H1 (cell line): ENCODE results near the gene INVS. TPM values are rescaled to one million over a fixed set of nuclear protein-coding genes. Genes with fewer than 3 reads are reported as not detected.

ENCODE experiments used
- CTCF ChIA-PET: fragments of 300-600 bp; sonication (Branson Sonifier 250); formaldehyde crosslinking; loops from one replicate; lab custom pipeline; 2021; ENCODE audit not compliant: partially characterized antibody; lab: Charles Lee
- POLR2A ChIA-PET: fragments of 300-600 bp; sonication (Branson Sonifier 250); formaldehyde crosslinking; loops from one replicate; lab custom pipeline; 2021; ENCODE audit warnings: inconsistent platforms; ENCODE audit not compliant: partially characterized antibody; lab: Charles Lee
- DNase-seq, 2 experiments: peaks; one replicate each; pipeline versions ENCODE4 v3.0.0 to v3.0.0-alpha.2; 2010 to 2022; ENCODE audit warnings: low spot score in 2 of 2, low read depth in 1 of 2, mixed read lengths in 1 of 2
- FAIRE-seq: peaks from 2 replicates; lab custom pipeline; 2011; peaks lifted over from hg19 to GRCh38; lab: Jason Lieb, UNC
- H2AFZ ChIP-seq: 2 replicates; pipeline ENCODE4 v1.8.1; 2012; ENCODE audit warnings: low read length, inconsistent platforms
- H2AK5ac ChIP-seq: 2 replicates; pipeline ENCODE4 v1.6.1; 2013; ENCODE audit warnings: low read depth, low read length
- H2BK120ac ChIP-seq: replicated peaks from 2 replicates; pipeline ENCODE3; 2013; ENCODE audit warnings: low read depth, low read length, inconsistent platforms
- H2BK12ac ChIP-seq: 2 replicates; pipeline ENCODE4 v1.6.1; 2013; ENCODE audit warnings: low read depth, low read length
- H2BK15ac ChIP-seq: 2 replicates; pipeline ENCODE4 v1.6.1; 2013; ENCODE audit warnings: low read length
- H2BK20ac ChIP-seq: 2 replicates; pipeline ENCODE4 v1.6.1; 2013; ENCODE audit warnings: low read length
- H2BK5ac ChIP-seq: 2 replicates; pipeline ENCODE4 v1.6.1; 2013; ENCODE audit warnings: low read depth, low read length
- H3K14ac ChIP-seq: 2 replicates; pipeline ENCODE4 v1.6.1; 2013; ENCODE audit warnings: inconsistent platforms; ENCODE audit not compliant: insufficient read length
- H3K18ac ChIP-seq: 2 replicates; pipeline ENCODE4 v1.6.1; 2013; ENCODE audit warnings: low read length; ENCODE audit errors: extremely low read depth
- H3K23ac ChIP-seq: 2 replicates; pipeline ENCODE4 v1.6.1; 2013; ENCODE audit warnings: inconsistent platforms; ENCODE audit not compliant: insufficient read length
- H3K23me2 ChIP-seq: 2 replicates; pipeline ENCODE4 v1.6.1; 2013; ENCODE audit warnings: low read depth, low read length
- H3K27ac ChIP-seq: 2 replicates; pipeline ENCODE4 v1.6.1; 2011; ENCODE audit warnings: low read depth, low read length, inconsistent platforms
- H3K27me3 ChIP-seq, 4 experiments: replicated peaks in 1 of 4; 1 replicate in 1 of 4; 2 replicates in 3 of 4; pipeline versions ENCODE4 v1.6.1 to v1.8.1; 2011 to 2013; ENCODE audit warnings: low read length in 3 of 4, mild to moderate bottlenecking in 3 of 4, inconsistent platforms in 2 of 4, mixed read lengths in 2 of 4, moderate library complexity in 1 of 4; ENCODE audit not compliant: control insufficient read depth in 3 of 4, insufficient read depth in 3 of 4; ENCODE audit errors: extremely low read depth in 1 of 4
- H3K36me3 ChIP-seq, 4 experiments: 2 replicates each; pipeline versions ENCODE4 v1.6.1 to v1.8.1; 2011 to 2013; ENCODE audit warnings: mild to moderate bottlenecking in 4 of 4, low read length in 3 of 4, moderate library complexity in 2 of 4, control low read depth in 1 of 4, inconsistent platforms in 1 of 4; ENCODE audit not compliant: insufficient read depth in 4 of 4, control insufficient read depth in 2 of 4
- H3K4ac ChIP-seq: replicated peaks from 2 replicates; pipeline ENCODE3; 2013; ENCODE audit warnings: low read length, low read depth, mixed read lengths, inconsistent platforms; ENCODE audit not compliant: insufficient read length
- H3K4me1 ChIP-seq, 4 experiments: replicated peaks in 1 of 4; 1 replicate in 1 of 4; 2 replicates in 3 of 4; pipeline versions ENCODE4 v1.6.1 to v1.8.1; 2011 to 2013; ENCODE audit warnings: low read length in 3 of 4, inconsistent platforms in 2 of 4, mixed read lengths in 1 of 4; ENCODE audit not compliant: insufficient read depth in 4 of 4, control insufficient read depth in 3 of 4
- H3K4me2 ChIP-seq, 2 experiments: 2 replicates each; pipeline versions ENCODE4 v1.6.1 to v1.8.1; 2011 to 2013; ENCODE audit warnings: low read depth in 2 of 2, low read length in 2 of 2, control low read depth in 1 of 2, inconsistent platforms in 1 of 2, mild to moderate bottlenecking in 1 of 2; ENCODE audit not compliant: insufficient read depth in 1 of 2
- H3K4me3 ChIP-seq, 4 experiments: fragments of 200-600, 300-600 bp in 1 of 4; sonication (generic), shearing (Covaris generic), sonication (Bioruptor Twin) in 1 of 4; 2 replicates each; pipeline versions ENCODE4 v1.5.1 to v1.8.1; 2011 to 2016; ENCODE audit warnings: low read length in 4 of 4, low read depth in 3 of 4, control low read depth in 2 of 4, inconsistent platforms in 2 of 4, mild to moderate bottlenecking in 2 of 4, mixed read lengths in 1 of 4, moderate library complexity in 1 of 4; ENCODE audit not compliant: insufficient read depth in 2 of 4; ENCODE audit errors: extremely low read depth in 1 of 4
- H3K56ac ChIP-seq: replicated peaks from 2 replicates; pipeline ENCODE3; 2013; ENCODE audit warnings: low read depth, mild to moderate bottlenecking, mixed read lengths, low read length, inconsistent platforms; ENCODE audit not compliant: insufficient read length
- H3K79me1 ChIP-seq: 2 replicates; pipeline ENCODE4 v1.6.1; 2013; ENCODE audit warnings: low read depth, low read length, control low read depth
- H3K79me2 ChIP-seq, 2 experiments: 2 replicates each; pipeline versions ENCODE4 v1.6.1 to v1.8.1; 2012 to 2013; ENCODE audit warnings: low read length in 2 of 2, mild to moderate bottlenecking in 2 of 2, inconsistent platforms in 1 of 2; ENCODE audit not compliant: insufficient read depth in 2 of 2, control insufficient read depth in 1 of 2
- H3K9ac ChIP-seq, 4 experiments: replicated peaks in 1 of 4; 1 replicate in 1 of 4; 2 replicates in 3 of 4; pipeline versions ENCODE4 v1.6.1 to v1.8.1; 2011 to 2013; ENCODE audit warnings: low read depth in 3 of 4, low read length in 3 of 4, control low read depth in 2 of 4, mild to moderate bottlenecking in 2 of 4, moderate library complexity in 2 of 4, inconsistent platforms in 1 of 4; ENCODE audit errors: extremely low read depth in 1 of 4
- H3K9me3 ChIP-seq, 2 experiments: 2 replicates each; pipeline versions ENCODE4 v1.6.1 to v1.8.1; 2012 to 2013; ENCODE audit warnings: mild to moderate bottlenecking in 2 of 2, moderate library complexity in 2 of 2, control low read depth in 1 of 2, inconsistent platforms in 1 of 2, low read depth in 1 of 2, low read length in 1 of 2, mixed read lengths in 1 of 2; ENCODE audit not compliant: insufficient read depth in 2 of 2
- H4K20me1 ChIP-seq, 2 experiments: replicated peaks in 1 of 2; 2 replicates each; pipeline versions ENCODE3 to v1.8.1; 2011 to 2013; ENCODE audit warnings: inconsistent platforms in 2 of 2, low read length in 2 of 2, mild to moderate bottlenecking in 1 of 2; ENCODE audit not compliant: insufficient read depth in 2 of 2, control insufficient read depth in 1 of 2
- H4K5ac ChIP-seq: 2 replicates; pipeline ENCODE4 v1.6.1; 2013; ENCODE audit warnings: low read length, low read depth, mixed read lengths, inconsistent platforms; ENCODE audit not compliant: insufficient read length
- H4K8ac ChIP-seq: 2 replicates; pipeline ENCODE4 v1.8.0; 2013; ENCODE audit warnings: mild to moderate bottlenecking, moderate library complexity, low read length, inconsistent platforms; ENCODE audit not compliant: insufficient read depth; ENCODE audit errors: extremely low read depth
- H4K91ac ChIP-seq: replicated peaks from 2 replicates; pipeline ENCODE3; 2013; ENCODE audit warnings: low read length, mixed read lengths, inconsistent platforms; ENCODE audit not compliant: insufficient read length
- BACH1 ChIP-seq: IDR thresholded peaks from 2 replicates; pipeline ENCODE4 v1.6.1; 2012; ENCODE audit warnings: low read length, improper control_type of control experiment
- BRCA1 ChIP-seq: IDR thresholded peaks from 2 replicates; pipeline ENCODE4 v1.6.1; 2012; ENCODE audit warnings: low read depth, low read length, improper control_type of control experiment
- CBX8 ChIP-seq: fragments of 300-800, 300-1000 bp; sonication (generic); IDR thresholded peaks from 2 replicates; pipeline ENCODE4 v1.7.1; 2016; ENCODE audit warnings: low read depth, low read length, borderline replicate concordance
- EP300 ChIP-seq, 2 experiments: IDR thresholded peaks; 1 replicate in 1 of 2; 2 replicates in 1 of 2; pipeline ENCODE4 v1.6.1; 2011 to 2012; ENCODE audit warnings: low read depth in 2 of 2, low read length in 2 of 2, mild to moderate bottlenecking in 2 of 2, borderline replicate concordance in 1 of 2, inconsistent platforms in 1 of 2, moderate library complexity in 1 of 2
- KDM1A ChIP-seq: fragments of 200-600, 300-600 bp; sonication (generic); IDR thresholded peaks from 2 replicates; pipeline ENCODE4 v1.7.1; 2016; ENCODE audit warnings: mild to moderate bottlenecking, low read length, borderline replicate concordance
- KDM4A ChIP-seq: IDR thresholded peaks from one replicate; pipeline ENCODE4 v1.7.1; 2012; ENCODE audit warnings: low read depth, mild to moderate bottlenecking, moderate library complexity, low read length, inconsistent platforms; ENCODE audit not compliant: severe bottlenecking
- PHF8 ChIP-seq: fragments of 200-600 bp; sonication (generic); conservative IDR thresholded peaks from 2 replicates; pipeline ENCODE4 v1.7.1; 2012; ENCODE audit warnings: low read depth, mild to moderate bottlenecking, inconsistent platforms, low read length, moderate library complexity
- POLR2AphosphoS5 ChIP-seq: IDR thresholded peaks from 2 replicates; pipeline ENCODE4 v1.6.1; 2011; ENCODE audit warnings: low read depth, low read length
- WGBS, 2 experiments: shearing (Covaris generic) in 1 of 2; methylation state at CpG; one replicate each; pipeline versions ENCODE4 v1.1.6 to v1.1.7; 2013 to 2015; ENCODE audit warnings: low lambda C conversion rate in 2 of 2, mixed read lengths in 2 of 2, inconsistent platforms in 1 of 2, low coverage in 1 of 2, missing lambda C conversion rate in 1 of 2; ENCODE audit not compliant: insufficient replicate concordance in 2 of 2, insufficient coverage in 1 of 2, insufficient read length in 1 of 2; ENCODE audit errors: extremely low coverage in 1 of 2, missing lambda C conversion rate in 1 of 2; 5-methylcytosine and 5-hydroxymethylcytosine counted together
- polyA plus RNA-seq, 7 experiments: library from polyadenylated mRNA; depleted of rRNA in 3 of 7; stranded (reverse) in 5 of 7; unstranded in 2 of 7; fragments of >200 nt in 5 of 7; fragments of 200-250 nt in 2 of 7; gene quantifications; 1 replicate in 5 of 7; 2 replicates in 1 of 7; 4 replicates in 1 of 7; pipeline versions ENCODE4 v1.2.1 to v1.2.3, GENCODE V29; 2011 to 2013; ENCODE audit warnings: missing spikeins in 2 of 7, mixed read lengths in 2 of 7
- total RNA-seq: library from RNA; stranded (reverse); fragmentation: NEBNext Ultra II Directional; extraction: Animal tissue kit (Norgen Biotek cat#: 25700); gene quantifications from 2 replicates; pipeline ENCODE4 v1.2.1, GENCODE V29; 2021
- TF ChIP-seq, protein P1 (sequence below): IDR thresholded peaks from 2 replicates; pipeline ENCODE4 v1.6.1; 2012; ENCODE audit warnings: low read length, inconsistent platforms

Gene INVS
- total and polyA plus RNA-seq, 2 of the 8 experiments (the other 6 are each of a cell fraction or from before 2014, with no cell fraction given) = 4.1 to 6.9 TPM

DNA sequence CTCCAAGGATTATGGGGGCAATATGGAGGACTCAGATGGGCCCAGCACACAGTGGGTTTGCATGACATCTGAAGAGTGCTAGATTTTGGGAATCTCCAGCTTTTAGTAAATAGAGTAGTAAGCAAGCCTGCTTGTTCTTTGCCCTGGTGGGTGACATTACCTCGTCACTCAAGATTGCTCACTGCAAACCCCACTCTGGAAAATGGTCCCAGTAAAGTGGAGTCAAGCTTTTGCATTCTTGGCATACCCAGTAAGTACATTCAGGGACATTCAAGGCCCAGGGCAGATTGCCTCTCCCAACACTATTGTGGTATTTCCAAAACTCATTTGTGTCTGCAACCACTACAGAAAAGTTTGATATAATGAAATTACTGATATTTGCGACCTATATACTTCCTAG lies 118.5 kb downstream of the INVS start:
- Histone ChIP-seq H3K56ac (no peak overlapping the region), H2BK120ac (no peak overlapping the region), H4K91ac (no peak overlapping the region), H3K9ac (no peak overlapping the region), H2BK12ac (no peak overlapping the region), H3K23me2 (no peaks in the 10 kb centered on the region), H4K8ac (no peak overlapping the region), H4K5ac (no peak overlapping the region), H2AK5ac (no peak overlapping the region), H3K79me1 (no peaks in the 10 kb centered on the region), H3K79me2 (no peaks in the 10 kb centered on the region), H3K14ac (no peak overlapping the region), H3K4me2 (no peak overlapping the region), H3K36me3 (no peaks in the 10 kb centered on the region), H2AFZ (no peak overlapping the region), H3K27me3 (no peaks in the 10 kb centered on the region), H2BK15ac (no peak overlapping the region), H3K23ac (no peak overlapping the region), H3K4ac (no peak overlapping the region), H3K4me3 (no peak overlapping the region), H3K18ac (no peak overlapping the region), H3K9me3 (no peaks in the 10 kb centered on the region), H4K20me1 (no peaks in the 10 kb centered on the region), H3K4me1 (no peaks in the 10 kb centered on the region), H3K27ac (no peak overlapping the region), H2BK20ac (no peak overlapping the region), H2BK5ac (no peak overlapping the region)
- FAIRE-seq (no peak), DNase-seq (no peak)
- 84% methylated on average over 2 of the region's 2 CpGs; no CpG with 5 or more reads in 1 of the 2 experiments for WGBS, 2 experiments
- POLR2A ChIA-PET = interaction anchor here (0.9 to 1.4 kb wide), 2 partner anchors 14 to 76 kb away, joined by 4 to 5 read pairs; no protein-coding TSS in a partner anchor
- CTCF ChIA-PET = interaction anchor here (0.6 to 2.4 kb wide), 12 partner anchors 35 to 1054 kb away, joined by 3 to 10 read pairs (median 3); no protein-coding TSS in a partner anchor
- no peak for TF ChIP-seq PHF8
- no peak for TF ChIP-seq BRCA1
- TF ChIP-seq KDM4A = no peak
- TF ChIP-seq EP300 (IDR thresholded peaks at IDR 0.05; ENCODE audit: borderline replicate concordance in 1 of 2, low read depth in 2 of 2, low read length in 2 of 2) = no peak
- TF ChIP-seq KDM1A = no peak
- no peak for TF ChIP-seq BACH1
- TF ChIP-seq, protein P1, sequence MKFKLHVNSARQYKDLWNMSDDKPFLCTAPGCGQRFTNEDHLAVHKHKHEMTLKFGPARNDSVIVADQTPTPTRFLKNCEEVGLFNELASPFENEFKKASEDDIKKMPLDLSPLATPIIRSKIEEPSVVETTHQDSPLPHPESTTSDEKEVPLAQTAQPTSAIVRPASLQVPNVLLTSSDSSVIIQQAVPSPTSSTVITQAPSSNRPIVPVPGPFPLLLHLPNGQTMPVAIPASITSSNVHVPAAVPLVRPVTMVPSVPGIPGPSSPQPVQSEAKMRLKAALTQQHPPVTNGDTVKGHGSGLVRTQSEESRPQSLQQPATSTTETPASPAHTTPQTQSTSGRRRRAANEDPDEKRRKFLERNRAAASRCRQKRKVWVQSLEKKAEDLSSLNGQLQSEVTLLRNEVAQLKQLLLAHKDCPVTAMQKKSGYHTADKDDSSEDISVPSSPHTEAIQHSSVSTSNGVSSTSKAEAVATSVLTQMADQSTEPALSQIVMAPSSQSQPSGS = no peak
- TF ChIP-seq CBX8 = no peak
- no peak for TF ChIP-seq POLR2AphosphoS5
